Activated CD8-positive, alpha-beta memory T cell treated with anti-CD3 and anti-CD28 coated beads for 48 hours (primary cell): ENCODE measurements around the gene PRRC1.
A peak's percentile ranks its signal among the peaks of the same experiment; 100 is the strongest.

Experiments
- DNase-seq, 3 experiments: peaks; one replicate each; pipeline ENCODE4 v3.0.0-alpha.2; 2020; ENCODE audit warnings: low read depth in 2 of 3, low spot score in 2 of 3

The PRRC1 gene

GRCh38 chr5:127517480-127518318 lies at the start of gene PRRC1:
PRRC1 (plus strand) TSS chr5:127517640; CDS start chr5:127523480, 5,840 bp downstream.
- DNase-seq: peak; percentile 45 to 69 (median 55)

- no peak for DNase-seq
Measured at GRCh38 chr5:127471211-127471610, 46.2 kb upstream of the PRRC1 start.

DNA sequence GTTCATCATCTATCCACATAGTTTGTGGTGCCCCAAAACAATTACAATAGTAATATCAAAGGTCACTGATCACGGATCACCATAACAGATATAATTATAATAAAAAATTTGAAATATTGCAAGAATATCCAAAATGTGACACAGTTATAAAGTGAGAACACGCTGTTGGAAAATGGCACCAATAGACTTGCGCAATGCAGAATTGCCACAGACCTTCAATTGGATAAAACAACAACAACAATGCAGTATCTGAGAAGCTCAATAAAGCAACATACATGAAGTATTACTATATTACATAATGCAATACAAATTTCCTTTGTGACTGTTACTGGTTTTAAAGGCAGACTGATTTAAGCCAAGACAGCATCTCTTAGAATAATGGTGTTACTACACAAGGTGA lies 44.7 kb upstream of the PRRC1 start:
- no peak for DNase-seq

DNA sequence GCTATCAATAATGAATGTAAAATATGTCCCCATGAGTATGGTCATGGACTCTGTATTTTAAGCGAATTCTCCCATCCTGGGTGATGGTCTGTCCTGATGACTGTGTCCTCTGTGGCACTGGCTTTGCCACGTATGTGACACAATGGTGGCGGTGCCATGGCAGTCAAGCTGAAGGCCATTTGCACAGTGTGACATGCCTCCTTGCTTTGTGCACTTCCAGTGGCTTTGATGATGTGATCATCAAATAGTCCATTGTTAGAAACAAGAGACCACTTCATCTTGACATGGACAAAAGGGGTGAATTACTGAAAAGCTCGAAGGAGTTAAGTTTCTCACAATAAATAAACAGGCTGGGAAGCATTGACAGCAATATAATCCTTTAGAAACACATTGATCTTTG lies 31.0 kb upstream of the PRRC1 start:
- DNase-seq: no peak

GRCh38 chr5:127492854-127493738 lies 24.3 kb upstream of the PRRC1 start:
- no peak for DNase-seq

DNA sequence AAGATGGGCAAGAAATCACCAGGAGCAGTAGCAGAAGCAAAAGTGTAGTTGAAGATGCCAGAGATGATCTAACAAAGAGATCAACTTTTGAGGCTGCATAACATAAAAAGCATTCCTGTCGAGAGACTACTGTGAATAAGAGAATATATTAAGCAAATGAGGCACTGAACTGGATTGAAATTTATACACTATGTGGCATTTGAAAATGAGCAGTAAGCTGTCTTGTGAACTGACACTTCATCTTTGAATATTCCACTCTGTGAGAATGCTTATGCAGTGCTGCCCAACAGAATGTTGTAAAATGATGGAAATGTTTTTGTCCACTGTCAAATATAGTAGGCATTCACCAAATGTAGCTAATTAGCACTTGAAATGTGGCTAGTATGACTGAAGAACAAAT lies 18.9 kb upstream of the PRRC1 start:
- no peak for DNase-seq

GRCh38 chr5:127505905-127506304 lies 11.5 kb upstream of the PRRC1 start:
- DNase-seq: no peak

GRCh38 chr5:127506616-127507015 lies 10.8 kb upstream of the PRRC1 start:
- no peak for DNase-seq

DNA sequence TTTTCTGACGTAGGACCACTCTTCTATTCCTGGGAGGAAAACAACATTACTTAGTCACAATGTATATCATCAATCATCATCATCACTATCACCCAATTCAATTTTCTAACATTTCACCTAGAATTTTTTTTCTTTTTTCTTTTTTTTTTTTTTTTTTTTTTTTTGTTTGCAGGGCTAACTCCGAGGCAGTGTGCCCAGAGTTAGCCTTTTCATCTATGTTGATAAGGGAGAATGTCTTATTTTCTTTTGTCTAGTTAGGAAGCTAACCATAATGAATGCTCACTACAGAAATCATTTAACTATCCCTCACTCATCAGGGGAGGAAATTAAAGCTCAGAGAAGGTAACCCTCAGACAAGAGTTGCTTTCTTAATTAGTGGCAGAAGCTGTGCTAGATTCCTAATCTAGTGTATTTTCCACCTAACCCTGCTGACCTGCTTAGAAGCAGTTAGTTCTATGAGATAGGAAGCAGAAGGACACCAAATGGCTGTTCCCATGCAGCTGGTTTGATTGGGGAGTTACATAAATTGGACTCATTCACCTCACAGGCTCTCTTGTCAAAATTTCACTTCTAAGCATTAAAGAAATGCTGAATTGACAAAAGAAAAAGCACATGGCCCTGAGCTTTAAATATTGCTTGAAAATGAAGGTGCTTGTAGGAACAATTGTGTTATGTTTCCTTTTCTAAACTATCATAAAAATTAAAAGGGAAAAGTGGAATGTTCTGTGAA lies 8.6 kb upstream of the PRRC1 start:
- DNase-seq: no peak

GRCh38 chr5:127513408-127513970 lies 4.0 kb upstream of the PRRC1 start:
- DNase-seq: no peak

- DNase-seq: no peak
Measured at GRCh38 chr5:127514816-127515215, 2.6 kb upstream of the PRRC1 start.

GRCh38 chr5:127515693-127516440 lies 1.6 kb upstream of the PRRC1 start:
- DNase-seq: no peak

DNA sequence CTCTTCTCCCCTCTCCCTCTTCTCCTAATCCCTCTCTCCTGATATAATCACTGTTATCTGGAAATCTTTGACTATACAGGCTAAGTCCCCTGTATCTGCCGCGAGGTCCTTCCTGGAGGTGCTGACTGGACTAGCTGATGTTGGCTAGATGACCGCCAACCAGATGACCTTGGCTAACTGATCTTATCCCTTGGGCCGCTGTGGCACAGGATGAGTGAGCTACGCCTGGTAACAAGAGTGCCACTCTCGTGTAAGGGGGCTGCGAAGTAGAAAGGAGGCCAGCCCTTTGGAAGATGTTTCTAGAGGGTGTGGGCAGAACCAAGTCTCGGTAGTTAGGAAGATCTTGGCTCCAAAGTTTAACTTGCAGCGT lies 345 bp upstream of the PRRC1 start:
- no peak for DNase-seq

- DNase-seq: no peak
Measured at GRCh38 chr5:127518319-127518621, 830 bp downstream of the PRRC1 start.

DNA sequence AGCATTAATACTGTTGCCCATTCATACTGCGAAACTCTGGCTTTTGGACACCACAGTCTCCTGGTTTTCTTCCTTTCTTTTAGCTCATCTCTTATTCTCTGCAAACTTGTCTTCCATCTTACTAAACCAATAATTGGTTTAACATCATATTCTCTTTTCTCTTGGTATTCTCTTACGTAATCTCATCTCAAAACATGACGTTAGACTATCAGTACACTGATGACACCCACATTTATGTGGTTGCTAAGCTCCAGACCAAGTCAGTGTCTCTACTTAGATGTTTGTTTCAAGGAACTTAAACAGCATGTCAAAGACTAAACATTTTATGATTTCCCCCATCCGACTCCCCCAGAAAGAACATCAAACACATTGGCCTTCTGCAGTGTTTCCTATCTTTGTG lies 2.1 kb downstream of the PRRC1 start:
- no peak for DNase-seq

DNA sequence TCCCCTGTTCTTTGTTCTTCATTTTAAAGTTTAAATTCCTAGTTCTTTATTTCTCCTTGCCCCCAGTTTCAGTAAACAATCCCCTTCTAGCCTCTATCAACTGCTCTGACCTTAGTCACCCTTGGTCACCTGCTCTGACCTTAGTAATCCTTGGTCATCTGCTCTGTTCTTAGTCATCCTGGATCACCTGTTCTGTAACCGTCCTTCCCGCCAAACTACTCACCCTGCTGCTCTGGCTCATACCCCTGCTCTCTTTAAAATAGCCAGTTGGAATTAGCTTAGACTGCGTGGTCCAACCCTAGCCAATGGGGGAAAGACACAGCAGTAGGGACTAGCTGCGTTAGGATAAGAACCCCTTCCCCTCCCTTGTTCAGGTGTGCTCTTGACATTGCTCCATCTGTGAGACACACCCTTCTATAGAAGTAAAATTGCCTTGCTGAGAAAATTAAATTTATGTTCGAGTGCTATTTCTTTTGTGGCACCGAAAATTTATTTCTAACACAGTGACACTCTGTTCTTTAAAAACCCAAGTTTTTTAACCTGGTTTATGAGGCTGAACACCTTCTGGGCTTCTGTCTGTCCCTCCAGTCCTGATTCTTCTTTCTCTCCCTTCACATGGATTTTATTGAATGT lies 3.8 kb downstream of the PRRC1 start:
- DNase-seq: no peak

GRCh38 chr5:127525181-127525580 lies 7.7 kb downstream of the PRRC1 start:
- no peak for DNase-seq

- DNase-seq: no peak
Measured at GRCh38 chr5:127529904-127530682, 12.7 kb downstream of the PRRC1 start.

- DNase-seq: no peak
Measured at GRCh38 chr5:127536687-127537086, 19.2 kb downstream of the PRRC1 start.
